GM19328 (cell line): ENCODE measurements around the gene BMP4.

Source experiments
- ATAC-seq: cut with Tn5 transposase; IDR thresholded peaks from one replicate; pipeline ENCODE4 v1.9.1; 2021; ENCODE audit warnings: mild to moderate bottlenecking, moderate library complexity; ENCODE audit not compliant: unreplicated experiment

BMP4 gene

DNA sequence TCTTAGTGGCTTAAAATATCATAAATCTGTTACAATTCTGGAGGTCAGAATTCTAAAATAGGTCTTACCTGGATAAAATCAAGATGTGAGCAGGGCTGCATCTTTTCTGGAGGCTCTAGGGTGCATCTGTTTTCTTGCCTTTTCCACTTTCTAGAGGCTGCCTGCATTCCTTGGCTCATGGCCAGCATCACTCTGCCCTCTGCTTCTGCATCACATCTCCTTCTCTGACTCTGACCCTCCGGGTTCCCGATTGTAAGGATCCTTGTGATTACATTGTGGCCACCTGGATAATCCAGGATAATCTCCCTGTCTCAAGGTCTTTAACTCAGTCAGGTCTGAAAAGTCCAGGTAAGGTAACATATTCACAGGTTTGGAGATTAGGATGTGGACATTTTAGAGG is 11.0 kb upstream of the BMP4 start:
- no peak for ATAC-seq

DNA sequence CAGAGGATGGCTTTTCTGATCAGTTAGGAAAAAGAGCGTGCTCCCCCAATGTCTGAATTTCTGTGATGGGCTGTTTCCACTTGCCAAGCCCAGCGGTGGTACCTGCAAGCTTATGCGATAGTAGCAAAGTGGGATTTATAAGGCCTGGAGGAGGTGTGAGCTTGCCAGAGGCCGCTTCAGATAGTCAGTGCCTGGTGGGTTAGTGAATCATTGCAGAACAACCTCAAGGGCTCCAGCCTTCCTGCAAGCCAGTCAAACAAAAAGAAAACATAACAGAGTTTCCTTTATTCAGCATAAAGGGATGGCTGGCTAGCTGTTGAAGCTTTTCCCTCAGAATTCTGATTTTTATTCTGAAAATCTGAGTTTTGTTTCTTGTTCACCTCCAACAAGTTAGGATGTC is 7.6 kb upstream of the BMP4 start:
- no peak for ATAC-seq

DNA sequence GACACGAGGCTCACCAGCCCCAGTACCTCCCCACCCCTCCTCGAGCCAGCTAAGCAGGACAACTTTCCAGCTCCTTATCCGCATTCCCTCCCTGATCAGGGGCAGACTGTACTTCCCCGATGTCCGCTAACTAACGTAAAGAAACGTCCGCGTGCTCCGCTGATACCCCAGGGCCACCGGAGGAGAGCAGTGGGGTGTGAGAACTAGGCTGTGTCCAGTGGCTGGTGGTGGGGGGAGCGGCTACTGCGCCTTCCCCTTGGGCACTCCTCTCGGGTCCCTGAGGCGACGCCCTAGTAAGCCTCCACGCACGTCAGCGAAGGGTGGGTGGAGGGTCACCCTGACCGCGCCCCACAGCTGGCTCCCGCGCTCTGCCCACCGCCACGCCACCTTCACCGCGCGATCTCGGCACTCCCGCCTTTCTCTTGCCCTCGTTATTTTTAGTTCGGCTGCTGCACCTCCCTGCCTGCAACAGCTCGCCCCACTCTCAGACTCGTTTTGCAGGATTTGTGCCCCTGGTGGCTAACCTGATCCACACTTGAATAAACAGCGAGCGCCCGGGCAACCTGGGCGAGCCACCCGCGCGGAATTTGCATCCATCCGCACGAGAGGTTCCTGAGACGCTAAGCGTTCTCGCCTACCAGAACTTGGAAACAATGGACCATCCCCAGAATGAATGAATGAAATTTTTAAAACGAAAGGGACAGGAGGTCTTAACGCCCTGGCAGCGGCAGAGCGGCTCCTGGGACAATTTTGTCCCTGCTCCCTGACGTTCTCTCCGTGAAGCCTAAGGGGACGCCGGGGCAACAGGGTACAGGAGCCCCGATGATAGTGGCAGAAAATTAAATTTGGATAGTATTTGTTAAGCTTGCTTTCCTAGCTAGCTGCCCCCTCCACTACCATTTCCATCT is 6.9 kb upstream of the BMP4 start:
- no peak for ATAC-seq

DNA sequence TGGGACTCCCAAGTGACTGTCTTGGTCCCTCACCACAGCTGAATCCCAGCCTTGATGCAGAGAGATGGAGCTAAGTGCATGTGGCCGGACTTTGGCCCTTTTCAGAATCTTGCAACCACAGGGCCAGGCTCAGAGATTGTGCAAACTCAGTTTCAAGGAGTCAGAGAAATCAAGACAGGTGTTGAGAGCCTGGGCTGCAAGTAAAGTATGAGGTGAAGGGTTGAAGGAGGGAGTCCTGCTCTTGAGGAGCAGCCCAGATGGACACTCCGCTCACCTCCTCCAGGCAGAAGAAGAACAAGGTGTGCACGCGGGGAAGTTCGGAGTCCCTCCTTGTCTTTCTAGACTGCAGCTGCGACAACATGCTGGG is 6.3 kb upstream of the BMP4 start:
- ATAC-seq, result no peak

DNA sequence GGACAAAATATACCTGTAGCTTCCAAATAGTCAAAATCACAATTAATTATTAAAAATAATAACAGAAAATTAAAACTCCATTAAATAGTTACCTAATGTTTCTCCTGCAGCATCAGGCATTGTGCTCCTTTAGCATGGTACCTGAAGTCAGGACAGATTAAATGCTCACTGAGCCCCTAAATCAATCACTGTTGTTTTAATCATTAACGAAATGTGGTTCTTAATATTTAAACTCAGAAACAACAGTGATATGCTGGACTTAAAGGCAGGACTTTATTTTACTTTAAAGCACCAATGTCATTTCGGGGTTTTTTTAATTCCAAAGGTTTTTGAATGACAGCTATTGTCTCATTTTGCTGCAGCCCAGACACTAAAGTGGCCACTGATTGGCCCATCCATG is 2.0 kb upstream of the BMP4 start:
- no peak for ATAC-seq

DNA sequence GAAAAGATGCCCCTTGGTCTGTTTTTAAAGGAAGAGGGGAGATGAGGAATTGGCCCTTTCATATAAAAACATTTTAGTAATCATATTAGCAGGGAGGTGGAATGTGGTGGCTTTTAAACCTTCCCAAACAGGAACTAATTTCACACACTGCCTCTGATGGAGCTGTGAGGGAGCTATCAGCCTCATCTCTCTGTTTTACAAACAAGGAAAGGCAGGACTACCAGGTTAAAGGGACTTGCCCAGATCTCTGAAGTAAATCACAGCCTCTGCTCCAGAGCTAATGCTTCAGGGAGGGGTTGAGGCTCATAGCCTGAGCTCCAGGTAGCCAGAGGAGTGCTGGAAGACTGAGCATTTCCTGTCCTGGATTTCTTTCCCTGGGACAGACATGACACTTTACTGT is 1.1 kb upstream of the BMP4 start:
- ATAC-seq, result no peak

DNA sequence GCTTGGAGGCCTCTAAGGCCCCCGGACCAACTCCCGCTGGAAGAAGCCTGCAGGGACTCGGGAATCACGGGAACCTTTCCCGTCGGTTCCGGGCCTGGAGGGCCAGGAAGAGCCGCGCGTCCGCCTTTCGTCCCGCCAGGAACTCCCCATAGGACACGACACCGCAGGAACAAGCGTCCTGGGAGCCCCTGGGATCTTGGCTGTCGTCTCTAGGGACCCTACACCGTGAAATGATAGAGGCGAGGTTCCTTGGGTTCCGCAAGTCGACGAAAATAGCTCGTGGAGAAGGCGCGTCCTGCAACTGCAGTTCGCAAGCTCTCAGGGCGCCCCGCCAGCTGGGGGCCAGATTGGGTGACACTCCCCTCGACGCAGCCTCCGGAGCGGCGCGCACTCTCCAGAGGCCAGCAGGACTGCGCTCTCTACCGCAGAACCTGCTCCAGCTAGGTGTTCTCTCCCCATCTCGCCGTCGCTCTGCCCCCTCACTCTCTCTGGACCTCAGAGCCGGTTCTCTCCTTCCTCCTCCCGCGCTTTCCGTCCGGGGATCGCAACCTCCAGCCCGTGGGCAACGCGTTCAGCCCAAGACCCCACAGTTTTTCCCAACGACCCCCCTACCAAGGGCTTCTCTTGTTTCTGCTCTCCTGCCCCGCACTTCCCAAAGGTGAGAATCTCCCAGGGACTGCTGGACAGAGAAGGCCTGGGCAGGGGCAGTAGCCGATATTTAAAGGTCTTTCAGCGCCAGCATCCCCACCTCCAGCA is 776 bp downstream of the BMP4 start:
- no peak for ATAC-seq

DNA sequence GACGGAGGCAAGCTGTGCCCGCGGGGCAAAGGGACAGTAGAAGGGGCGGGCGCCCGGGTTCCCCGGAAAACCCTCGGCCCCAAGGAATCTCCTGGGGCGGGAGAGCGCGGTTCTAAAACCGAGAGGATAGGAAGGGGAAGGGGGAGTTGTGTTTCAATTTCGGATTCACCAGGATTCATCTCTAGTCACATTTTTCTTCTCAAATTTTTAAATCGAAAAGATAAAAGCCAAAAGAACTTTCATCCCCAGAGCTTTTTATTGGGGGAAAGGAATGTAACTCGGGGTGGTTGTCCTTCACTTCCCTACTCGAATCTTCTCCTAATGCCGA is 1.4 kb downstream of the BMP4 start:
- ATAC-seq, result no peak

DNA sequence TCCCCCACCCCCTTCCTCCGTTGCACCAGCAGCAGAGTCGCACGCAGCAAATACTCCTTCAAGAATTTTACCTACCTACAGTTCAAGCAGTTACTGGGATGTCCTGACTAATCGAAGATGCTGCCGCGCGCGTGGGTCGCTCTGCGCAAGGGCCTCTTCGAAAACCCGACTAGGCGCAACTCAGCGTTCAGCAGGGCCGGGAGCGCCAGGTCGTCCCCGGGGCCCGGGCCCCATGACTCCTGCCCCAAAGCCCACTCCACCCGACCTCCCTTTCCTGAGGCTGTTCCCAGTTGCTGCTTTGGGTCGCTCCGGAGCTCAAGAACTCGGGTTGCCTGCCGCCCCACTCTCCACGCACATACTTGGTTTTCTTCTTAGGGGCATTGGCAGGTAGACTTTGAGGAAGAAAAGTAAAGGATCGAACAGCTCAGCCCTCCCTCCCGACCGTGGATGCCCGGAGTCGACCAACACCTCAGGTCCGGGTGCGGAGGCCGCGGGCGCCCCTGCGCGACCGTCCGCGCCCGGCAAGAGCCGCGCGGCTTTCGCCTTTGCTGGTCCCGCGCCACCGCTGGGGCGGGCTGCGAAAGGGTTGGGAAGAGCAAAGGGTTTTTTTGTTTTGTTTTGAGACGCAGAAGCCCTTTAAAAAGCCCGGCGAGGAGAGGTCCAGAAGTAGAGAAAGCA is 1.9 kb downstream of the BMP4 start:
- ATAC-seq, result no peak

DNA sequence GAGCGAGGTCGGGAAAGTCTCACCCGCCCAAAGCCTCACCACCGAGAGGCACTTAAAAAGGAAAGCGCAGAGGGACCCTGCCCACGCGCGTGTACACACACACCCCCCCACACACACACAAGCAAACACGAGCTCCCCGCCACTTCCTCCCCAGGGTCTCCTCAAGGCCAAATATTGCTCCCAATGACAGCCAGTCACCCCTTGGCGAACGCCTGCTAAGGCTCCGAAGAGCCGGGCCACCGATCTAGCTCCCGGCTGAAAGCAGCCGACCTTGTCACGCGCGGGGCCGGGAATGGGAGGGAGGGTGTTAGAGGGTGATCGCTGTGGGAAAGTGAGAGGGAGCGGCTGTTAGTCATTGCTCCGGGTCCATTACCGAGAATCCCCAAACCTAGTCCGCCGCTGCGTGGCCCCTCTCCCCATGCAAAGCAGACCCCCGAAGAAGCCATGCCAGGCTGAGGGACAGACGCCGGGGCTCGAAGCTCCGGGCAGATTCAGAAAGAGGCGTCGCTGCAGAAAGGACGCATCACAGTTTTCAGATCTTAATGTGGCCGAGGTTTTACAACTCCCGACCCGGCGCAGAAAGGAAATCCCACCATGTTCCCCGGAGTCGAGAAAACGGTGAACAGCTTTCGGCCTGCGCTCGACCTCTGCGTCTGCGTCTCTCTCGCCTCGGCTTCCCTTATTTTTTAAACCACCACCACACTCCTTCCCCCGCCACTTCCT is 2.6 kb downstream of the BMP4 start:
- no peak for ATAC-seq

DNA sequence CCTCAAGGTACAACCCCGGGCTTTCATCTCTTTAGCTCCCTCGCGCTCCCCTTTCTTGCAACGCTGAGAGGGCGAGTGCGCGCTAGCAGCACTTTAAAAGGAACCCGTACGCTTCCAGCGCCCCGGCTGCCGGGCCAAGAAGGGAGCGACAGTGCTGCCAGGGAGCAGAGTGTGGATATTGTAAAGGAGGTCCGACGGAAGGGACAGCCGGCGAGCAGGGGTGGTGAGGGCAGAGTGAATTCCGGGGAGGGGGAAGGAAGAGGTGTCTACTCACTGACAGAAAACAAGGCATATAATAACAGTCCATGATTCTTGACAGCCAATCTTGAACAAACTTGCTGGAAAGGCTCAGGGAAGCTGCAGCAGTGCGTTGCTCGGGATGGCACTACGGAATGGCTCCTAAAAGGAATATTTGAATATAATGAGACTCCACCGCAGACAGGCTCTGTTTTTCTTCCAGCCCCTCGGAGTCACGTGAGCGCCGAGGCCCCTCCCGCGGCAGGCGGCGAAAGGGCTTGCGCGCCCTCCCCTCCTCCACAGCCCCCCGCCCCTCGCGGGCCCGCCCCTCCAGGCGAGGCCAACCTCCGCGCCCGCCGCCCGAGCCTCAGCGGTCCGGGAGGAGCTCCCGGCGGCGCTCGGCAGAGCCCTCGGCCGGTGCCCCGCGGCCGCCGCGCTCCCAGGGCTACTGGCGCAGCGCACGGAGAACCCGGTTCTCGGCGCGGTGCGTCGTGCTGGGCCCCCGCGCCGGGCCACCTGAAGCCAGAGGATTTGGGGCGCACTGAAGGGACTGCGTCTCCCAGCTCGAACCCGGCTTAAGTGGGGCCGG is 3.4 kb downstream of the BMP4 start:
- no peak for ATAC-seq

DNA sequence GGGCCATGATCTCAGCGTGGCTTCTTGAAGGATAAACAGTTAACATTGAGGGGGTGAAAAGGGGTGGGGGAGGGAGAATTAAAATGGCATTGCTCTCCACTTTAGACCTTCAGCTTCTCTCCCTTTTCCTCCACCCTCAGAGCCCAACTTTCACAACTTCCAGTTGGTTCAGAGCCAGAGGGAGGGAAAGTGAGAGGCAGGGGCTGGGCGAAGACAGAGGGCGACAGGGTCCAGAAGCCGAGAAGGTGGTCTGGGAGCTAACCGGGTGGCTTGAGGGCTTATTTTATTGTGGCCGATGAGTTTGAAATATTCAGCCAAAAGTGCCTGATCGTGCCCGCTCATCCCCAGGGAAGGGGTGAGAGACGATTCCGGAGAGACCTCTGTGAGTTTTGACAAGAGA is 4.1 kb downstream of the BMP4 start:
- no peak for ATAC-seq

DNA sequence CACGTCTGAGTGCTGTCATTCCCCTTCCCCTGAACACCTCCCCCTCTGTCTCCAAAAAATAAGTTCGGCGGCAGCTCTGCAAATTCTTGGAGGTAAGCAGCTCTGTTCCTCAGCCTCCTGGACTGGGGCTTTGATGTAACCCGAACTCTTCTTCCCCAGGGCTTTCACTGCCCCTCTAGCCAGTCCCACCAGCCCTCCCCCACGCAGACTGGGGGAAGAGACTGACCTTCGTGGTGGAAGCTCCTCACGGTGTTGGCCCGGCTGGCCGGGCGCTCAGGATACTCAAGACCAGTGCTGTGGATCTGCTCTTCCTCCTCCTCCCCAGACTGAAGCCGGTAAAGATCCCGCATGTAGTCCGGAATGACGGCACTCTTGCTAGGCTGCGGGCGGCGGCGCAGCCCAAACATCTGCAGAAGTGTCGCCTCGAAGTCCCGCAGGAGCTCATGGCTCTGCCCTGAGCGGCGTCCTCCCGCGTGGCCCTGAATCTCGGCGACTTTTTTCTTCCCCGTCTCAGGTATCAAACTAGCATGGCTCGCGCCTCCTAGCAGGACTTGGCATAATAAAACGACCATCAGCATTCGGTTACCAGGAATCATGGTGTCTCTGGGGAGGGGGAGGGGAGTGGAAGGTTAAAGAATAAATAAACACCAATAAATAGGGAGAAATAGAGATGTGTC is 4.9 kb downstream of the BMP4 start:
- no peak for ATAC-seq

DNA sequence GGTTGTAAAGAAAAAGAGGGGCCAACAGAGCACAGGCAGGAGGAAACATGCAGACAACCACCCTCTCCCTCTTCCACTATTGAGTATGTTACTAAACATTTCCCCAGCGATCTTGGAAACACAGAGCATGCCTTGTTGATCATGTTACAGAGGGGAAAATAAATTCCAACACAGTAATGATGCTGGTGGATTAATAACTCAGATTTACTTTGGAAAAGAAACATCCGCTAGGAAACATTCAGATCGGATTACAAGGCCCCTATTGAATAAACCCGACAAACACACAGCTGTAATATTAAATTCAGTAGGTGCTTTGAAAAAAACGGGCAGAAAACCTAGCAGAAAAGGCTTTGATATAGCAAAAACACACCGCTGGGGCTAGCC is 5.4 kb downstream of the BMP4 start:
- ATAC-seq, result no peak

DNA sequence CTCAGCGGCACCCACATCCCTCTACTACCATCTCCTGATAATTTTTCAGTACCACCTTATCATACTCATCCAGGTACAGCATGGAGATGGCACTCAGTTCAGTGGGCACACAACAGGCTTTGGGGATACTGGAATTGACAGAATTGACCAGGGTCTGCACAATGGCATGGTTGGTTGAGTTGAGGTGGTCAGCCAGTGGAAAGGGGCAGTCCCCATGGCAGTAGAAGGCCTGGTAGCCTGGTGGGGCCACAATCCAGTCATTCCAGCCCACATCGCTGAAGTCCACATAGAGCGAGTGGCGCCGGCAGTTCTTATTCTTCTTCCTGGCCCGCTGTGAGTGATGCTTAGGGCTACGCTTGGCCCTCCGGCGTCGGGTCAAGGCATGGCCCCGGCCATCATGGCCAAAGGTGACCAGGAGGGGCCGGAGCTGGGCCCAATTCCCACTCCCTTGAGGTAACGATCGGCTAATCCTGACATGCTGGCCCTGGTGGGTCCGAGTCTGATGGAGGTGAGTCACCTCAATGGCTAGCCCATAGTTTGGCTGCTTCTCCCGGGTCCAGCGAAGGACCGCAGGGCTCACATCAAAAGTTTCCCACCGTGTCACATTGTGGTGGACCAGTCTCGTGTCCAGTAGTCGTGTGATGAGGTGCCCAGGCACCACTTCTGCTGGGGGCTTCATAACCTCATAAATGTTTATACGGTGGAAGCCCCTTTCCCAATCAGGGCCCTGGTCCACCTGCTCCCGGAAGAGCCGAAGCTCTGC is 6.4 kb downstream of the BMP4 start:
- no peak for ATAC-seq

DNA sequence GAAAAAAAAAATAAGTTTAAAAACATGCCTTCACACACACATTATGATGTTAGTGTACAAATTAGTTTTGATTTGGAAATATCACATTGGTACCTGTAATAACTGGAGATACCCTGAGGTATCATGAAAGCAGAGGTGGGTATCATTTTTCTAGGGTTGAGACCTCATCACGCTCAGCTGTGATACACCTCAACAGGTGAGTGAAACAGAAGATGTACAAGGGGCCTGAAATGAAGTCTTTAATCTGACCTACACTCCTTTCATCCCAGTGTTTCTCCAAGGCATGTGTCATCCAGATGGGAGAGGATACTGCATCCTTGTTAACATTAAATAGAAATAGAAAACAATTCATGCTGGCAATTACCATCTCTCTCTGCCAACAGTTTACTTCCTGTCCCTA is 7.4 kb downstream of the BMP4 start:
- ATAC-seq, result no peak

DNA sequence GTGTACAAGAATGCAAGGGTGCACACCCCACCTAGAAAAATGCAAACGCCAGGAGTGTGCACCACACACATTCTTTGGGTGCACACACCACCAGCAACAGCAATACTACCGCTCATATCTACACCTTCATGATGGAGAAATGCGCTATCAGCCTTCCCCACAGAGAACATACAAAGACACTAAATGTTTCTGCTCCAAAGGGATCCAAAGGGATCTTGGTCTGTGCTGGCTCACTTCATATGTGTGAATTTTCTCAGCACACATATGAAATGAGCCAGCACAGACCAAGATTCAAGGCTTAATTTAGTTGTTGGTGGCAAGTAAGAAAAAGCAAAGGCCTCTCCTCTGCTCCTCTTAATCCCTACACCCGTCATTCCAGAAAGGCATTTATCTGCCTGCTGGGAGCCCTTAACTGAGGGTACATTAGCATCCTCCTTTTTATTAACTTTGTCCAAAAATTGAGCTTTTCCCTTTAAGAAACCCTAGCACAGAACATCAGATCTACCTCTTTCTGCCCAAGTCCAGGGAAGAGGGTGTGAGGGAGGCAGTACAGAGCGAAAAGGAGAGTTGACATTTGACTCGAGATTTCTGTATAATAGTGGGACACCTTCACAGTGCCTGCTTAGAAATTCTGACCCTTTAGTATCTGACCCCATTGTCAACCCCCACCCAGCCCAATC is 8.3 kb downstream of the BMP4 start:
- no peak for ATAC-seq

DNA sequence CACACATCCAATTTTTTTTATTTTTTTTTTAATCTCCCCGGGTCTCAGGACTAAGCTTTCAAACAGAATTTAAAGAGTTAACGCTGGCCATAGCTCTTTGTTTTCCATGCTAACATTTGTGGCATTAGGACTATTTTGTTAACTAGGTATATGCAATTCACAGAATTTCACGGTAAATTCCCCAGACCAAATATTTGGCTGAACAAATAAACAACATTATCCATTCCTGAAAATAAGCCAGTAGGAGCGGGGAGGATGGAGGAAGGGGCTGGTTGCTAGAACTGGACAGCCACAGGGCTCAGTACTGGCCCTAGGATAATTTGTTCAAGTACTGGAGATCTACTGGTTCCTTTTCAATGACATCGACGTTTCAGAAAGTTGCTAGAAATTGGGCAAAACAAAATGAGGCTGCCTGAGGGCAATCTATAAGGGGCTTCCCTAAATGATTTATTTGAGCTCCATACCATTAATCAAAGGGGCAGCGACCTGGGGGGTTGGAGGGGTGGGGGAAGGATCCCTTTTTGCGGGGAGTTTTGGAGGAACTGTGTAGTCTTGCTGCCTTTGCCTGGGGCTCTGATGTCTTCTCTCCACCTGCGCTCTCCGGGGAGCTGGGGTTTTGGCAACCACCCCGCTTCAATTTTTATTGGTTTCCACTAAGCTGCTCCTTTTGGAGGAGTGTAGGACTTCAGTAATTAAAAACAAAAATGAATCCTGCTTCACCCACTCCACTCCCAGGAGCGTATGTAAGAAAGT is 9.0 kb downstream of the BMP4 start:
- ATAC-seq, result no peak
